SU-DHL-6 (cell line): ENCODE measurements around the gene SGPP1.

ENCODE experiments used
- EZH2phosphoT487 ChIP-seq: fragments of 200-600 bp; sonication (generic), shearing (Covaris generic); conservative IDR thresholded peaks from 2 replicates; pipeline ENCODE4 v1.6.1; 2018; ENCODE audit warnings: mild to moderate bottlenecking, antibody characterized with exemption, low read length, moderate library complexity, mixed read lengths
- TF ChIP-seq, protein P1 (sequence below): fragments of 200-600 bp; sonication (generic); IDR thresholded peaks from one replicate; pipeline ENCODE4 v1.5.1; 2017; ENCODE audit warnings: antibody characterized with exemption, mild to moderate bottlenecking, low read length, moderate library complexity; ENCODE audit not compliant: insufficient read depth, poor library complexity, severe bottlenecking

DNA sequence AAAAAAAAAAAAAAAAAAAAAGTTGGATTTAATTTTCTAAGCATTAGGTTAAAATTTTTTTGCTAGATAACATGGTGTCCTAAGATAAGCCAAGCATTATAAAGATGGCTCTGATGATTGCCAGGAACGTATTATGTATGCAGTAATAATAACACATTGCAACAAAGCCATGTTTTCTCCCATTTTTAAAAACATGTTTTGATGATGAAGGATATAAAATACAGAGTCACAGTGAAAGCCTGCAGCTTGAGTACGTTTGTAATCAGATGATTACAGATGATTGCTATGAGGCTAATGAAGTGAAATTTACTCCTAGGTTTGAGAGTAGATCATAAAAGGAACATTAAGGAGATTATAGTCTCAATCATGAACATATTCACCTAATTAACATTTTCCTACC, 72.9 kb downstream of the SGPP1 start:
- TF ChIP-seq EZH2phosphoT487, result no peak
- TF ChIP-seq, protein P1, sequence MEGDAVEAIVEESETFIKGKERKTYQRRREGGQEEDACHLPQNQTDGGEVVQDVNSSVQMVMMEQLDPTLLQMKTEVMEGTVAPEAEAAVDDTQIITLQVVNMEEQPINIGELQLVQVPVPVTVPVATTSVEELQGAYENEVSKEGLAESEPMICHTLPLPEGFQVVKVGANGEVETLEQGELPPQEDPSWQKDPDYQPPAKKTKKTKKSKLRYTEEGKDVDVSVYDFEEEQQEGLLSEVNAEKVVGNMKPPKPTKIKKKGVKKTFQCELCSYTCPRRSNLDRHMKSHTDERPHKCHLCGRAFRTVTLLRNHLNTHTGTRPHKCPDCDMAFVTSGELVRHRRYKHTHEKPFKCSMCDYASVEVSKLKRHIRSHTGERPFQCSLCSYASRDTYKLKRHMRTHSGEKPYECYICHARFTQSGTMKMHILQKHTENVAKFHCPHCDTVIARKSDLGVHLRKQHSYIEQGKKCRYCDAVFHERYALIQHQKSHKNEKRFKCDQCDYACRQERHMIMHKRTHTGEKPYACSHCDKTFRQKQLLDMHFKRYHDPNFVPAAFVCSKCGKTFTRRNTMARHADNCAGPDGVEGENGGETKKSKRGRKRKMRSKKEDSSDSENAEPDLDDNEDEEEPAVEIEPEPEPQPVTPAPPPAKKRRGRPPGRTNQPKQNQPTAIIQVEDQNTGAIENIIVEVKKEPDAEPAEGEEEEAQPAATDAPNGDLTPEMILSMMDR, result no peak
